Mucosa of stomach (tissue), 1 donor: ENCODE measurements around the gene ALG12.

Experiments
- H3K27me3 ChIP-seq: one replicate; pipeline ENCODE4 v1.7.0; 2013; ENCODE audit warnings: mild to moderate bottlenecking, low read length; ENCODE audit not compliant: control insufficient read depth, insufficient read depth
- H3K36me3 ChIP-seq: one replicate; pipeline ENCODE4 v1.7.0; 2013; ENCODE audit warnings: low read length; ENCODE audit not compliant: control insufficient read depth, insufficient read depth
- H3K4me1 ChIP-seq: one replicate; pipeline ENCODE4 v1.7.0; 2013; ENCODE audit warnings: mild to moderate bottlenecking, low read length; ENCODE audit not compliant: control insufficient read depth, insufficient read depth
- H3K4me3 ChIP-seq: one replicate; pipeline ENCODE4 v1.7.0; 2013; ENCODE audit warnings: low read length
- H3K9ac ChIP-seq: one replicate; pipeline ENCODE4 v1.7.0; 2013; ENCODE audit warnings: mild to moderate bottlenecking, low read length, moderate library complexity
- H3K9me3 ChIP-seq: one replicate; pipeline ENCODE4 v1.7.0; 2013; ENCODE audit warnings: mild to moderate bottlenecking, low read length, moderate library complexity; ENCODE audit not compliant: control insufficient read depth
- donor health status: Pancreatic carcinoma.

The ALG12 gene

GRCh38 chr22:49954991-49955580, 36.8 kb upstream of the ALG12 start:
- Histone ChIP-seq H3K4me3 (no peak overlapping the region), H3K9me3 (no peaks in the 10 kb centered on the region), H3K4me1 (peaks cover 92% of the 10 kb centered on the region), H3K9ac (peak overlapping the region; percentile 8), H3K27me3 (no peaks in the 10 kb centered on the region), H3K36me3 (no peaks in the 10 kb centered on the region)

- Histone ChIP-seq H3K27me3 (no peaks in the 10 kb centered on the region), H3K36me3 (no peaks in the 10 kb centered on the region), H3K4me1 (peaks cover 93% of the 10 kb centered on the region), H3K9ac (peak overlapping the region; percentile 80), H3K9me3 (no peaks in the 10 kb centered on the region), H3K4me3 (no peak overlapping the region)
Observed at GRCh38 chr22:49954354-49954753, 36.1 kb upstream of the ALG12 start.

- Histone ChIP-seq H3K36me3 (no peaks in the 10 kb centered on the region), H3K9me3 (no peaks in the 10 kb centered on the region), H3K27me3 (no peaks in the 10 kb centered on the region), H3K4me1 (peaks cover 91% of the 10 kb centered on the region), H3K4me3 (no peak overlapping the region), H3K9ac (peak overlapping the region; percentile 80)
Observed at GRCh38 chr22:49953680-49954344, 35.6 kb upstream of the ALG12 start.

- Histone ChIP-seq H3K9me3 (no peaks in the 10 kb centered on the region), H3K36me3 (no peaks in the 10 kb centered on the region), H3K9ac (peak overlapping the region; percentile 80), H3K4me3 (no peak overlapping the region), H3K27me3 (no peaks in the 10 kb centered on the region), H3K4me1 (peaks cover 84% of the 10 kb centered on the region)
Observed at GRCh38 chr22:49953027-49953679, 34.9 kb upstream of the ALG12 start.

- Histone ChIP-seq H3K36me3 (no peaks in the 10 kb centered on the region), H3K9me3 (no peaks in the 10 kb centered on the region), H3K27me3 (no peaks in the 10 kb centered on the region), H3K9ac (peak overlapping the region; percentile 80), H3K4me3 (no peak overlapping the region), H3K4me1 (peaks cover 79% of the 10 kb centered on the region)
Observed at GRCh38 chr22:49951986-49952896, 34.0 kb upstream of the ALG12 start.

- no peak overlapping the region for H3K4me3 ChIP-seq
- H3K4me1 ChIP-seq: peaks cover 78% of the 10 kb centered on the region
- no peaks in the 10 kb centered on the region for H3K9me3 ChIP-seq
- no peaks in the 10 kb centered on the region for H3K36me3 ChIP-seq
- H3K27me3 ChIP-seq: no peaks in the 10 kb centered on the region
- peak overlapping the region; percentile 80 for H3K9ac ChIP-seq
Observed at GRCh38 chr22:49951678-49951985, 33.4 kb upstream of the ALG12 start.

- peaks cover 77% of the 10 kb centered on the region for H3K4me1 ChIP-seq
- no peaks in the 10 kb centered on the region for H3K9me3 ChIP-seq
- peak overlapping the region; percentile 80 for H3K9ac ChIP-seq
- H3K36me3 ChIP-seq: no peaks in the 10 kb centered on the region
- H3K27me3 ChIP-seq: no peaks in the 10 kb centered on the region
- H3K4me3 ChIP-seq: no peak overlapping the region
Observed at GRCh38 chr22:49951000-49951677, 32.9 kb upstream of the ALG12 start.

GRCh38 chr22:49950396-49950994, 32.3 kb upstream of the ALG12 start:
- Histone ChIP-seq H3K9me3 (no peaks in the 10 kb centered on the region), H3K4me1 (peaks cover 77% of the 10 kb centered on the region), H3K27me3 (no peaks in the 10 kb centered on the region), H3K4me3 (no peak overlapping the region), H3K36me3 (no peaks in the 10 kb centered on the region), H3K9ac (peak overlapping the region; percentile 80)

- H3K4me1 ChIP-seq: peaks cover 75% of the 10 kb centered on the region
- H3K27me3 ChIP-seq: no peaks in the 10 kb centered on the region
- peak overlapping the region; percentile 90 for H3K9ac ChIP-seq
- no peaks in the 10 kb centered on the region for H3K9me3 ChIP-seq
- no peak overlapping the region for H3K4me3 ChIP-seq
- no peaks in the 10 kb centered on the region for H3K36me3 ChIP-seq
Observed at GRCh38 chr22:49949914-49950292, 31.7 kb upstream of the ALG12 start.

GRCh38 chr22:49948958-49949913, 31.0 kb upstream of the ALG12 start:
- no peaks in the 10 kb centered on the region for H3K27me3 ChIP-seq
- H3K9me3 ChIP-seq: no peaks in the 10 kb centered on the region
- no peaks in the 10 kb centered on the region for H3K36me3 ChIP-seq
- H3K9ac ChIP-seq: peak overlapping the region; percentile 90
- H3K4me1 ChIP-seq: peaks cover 71% of the 10 kb centered on the region
- peak overlapping the region; percentile 42 for H3K4me3 ChIP-seq
